ENCODE measurements around the gene THYN1.

The THYN1 gene

GRCh38 chr11:134277183-134278001 is 24.2 kb upstream of the THYN1 start:
- H3K9me2 ChIP-seq (replicated peaks; ENCODE audit: insufficient read depth, low read length): no peaks in the 10 kb centered on the region
- H3F3A ChIP-seq (ENCODE audit: insufficient read depth): no peaks in the 10 kb centered on the region
- H3K27me3 ChIP-seq (ENCODE audit: low read length): no peaks in the 10 kb centered on the region
- no peaks in the 10 kb centered on the region for H4K20me1 ChIP-seq (ENCODE audit: low read depth, low read length)
- no peak for TF ChIP-seq CTCF (IDR thresholded peaks at IDR 0.05; ENCODE audit: insufficient read depth, low read length, poor library complexity, severe bottlenecking)
- TF ChIP-seq EZH2phosphoT487 (conservative IDR thresholded peaks at IDR 0.05; ENCODE audit: low read length): no peak
- no peak overlapping the region for H3K9ac ChIP-seq (ENCODE audit: low read length)
- no peak overlapping the region for H2AFZ ChIP-seq (ENCODE audit: low read depth, low read length, severe bottlenecking)
- H3K4me3 ChIP-seq (ENCODE audit: insufficient read depth, low read length, poor library complexity, severe bottlenecking): no peak overlapping the region
- no peaks in the 10 kb centered on the region for H3K36me3 ChIP-seq (ENCODE audit: low read length)
- no peak overlapping the region for H3K4me2 ChIP-seq (ENCODE audit: low read depth, low read length, poor library complexity, severe bottlenecking)
- no peaks in the 10 kb centered on the region for H3K9me3 ChIP-seq (ENCODE audit: insufficient read depth, low read length)
- H3K79me2 ChIP-seq (ENCODE audit: insufficient read depth, low read length): no peaks in the 10 kb centered on the region
- H3K27ac ChIP-seq (ENCODE audit: low read depth, low read length): no peak overlapping the region

- Histone ChIP-seq H3K36me3 (ENCODE audit: low read length) (no peaks in the 10 kb centered on the region), H2AFZ (ENCODE audit: low read depth, low read length, severe bottlenecking) (no peak overlapping the region), H4K20me1 (ENCODE audit: low read depth, low read length) (no peaks in the 10 kb centered on the region), H3K4me3 (ENCODE audit: insufficient read depth, low read length, poor library complexity, severe bottlenecking) (no peak overlapping the region), H3K9me3 (ENCODE audit: insufficient read depth, low read length) (no peaks in the 10 kb centered on the region), H3K4me2 (ENCODE audit: low read depth, low read length, poor library complexity, severe bottlenecking) (no peak overlapping the region), H3K27me3 (ENCODE audit: low read length) (no peaks in the 10 kb centered on the region), H3F3A (ENCODE audit: insufficient read depth) (no peaks in the 10 kb centered on the region), H3K9ac (ENCODE audit: low read length) (no peak overlapping the region), H3K9me2 (replicated peaks; ENCODE audit: insufficient read depth, low read length) (no peaks in the 10 kb centered on the region), H3K79me2 (ENCODE audit: insufficient read depth, low read length) (no peaks in the 10 kb centered on the region), H3K27ac (ENCODE audit: low read depth, low read length) (no peak overlapping the region)
- TF ChIP-seq CTCF (IDR thresholded peaks at IDR 0.05; ENCODE audit: insufficient read depth, low read length, poor library complexity, severe bottlenecking) (no peak), EZH2phosphoT487 (conservative IDR thresholded peaks at IDR 0.05; ENCODE audit: low read length) (no peak)
Measured at GRCh38 chr11:134276396-134277182, 23.4 kb upstream of the THYN1 start.

- Histone ChIP-seq H2AFZ (ENCODE audit: low read depth, low read length, severe bottlenecking) (no peak within 1 kb of the TSS), H3K9me2 (replicated peaks; ENCODE audit: insufficient read depth, low read length) (no peaks in the 10 kb centered on the region), H3K4me2 (ENCODE audit: low read depth, low read length, poor library complexity, severe bottlenecking) (no peak within 1 kb of the TSS), H3K36me3 (ENCODE audit: low read length) (no peaks in the 10 kb centered on the region), H3K27ac (ENCODE audit: low read depth, low read length) (no peak within 1 kb of the TSS), H3K27me3 (ENCODE audit: low read length) (no peaks in the 10 kb centered on the region), H3K9me3 (ENCODE audit: insufficient read depth, low read length) (no peaks in the 10 kb centered on the region), H3F3A (ENCODE audit: insufficient read depth) (no peaks in the 10 kb centered on the region), H3K9ac (ENCODE audit: low read length) (no peak within 1 kb of the TSS), H3K4me3 (ENCODE audit: insufficient read depth, low read length, poor library complexity, severe bottlenecking) (no peak within 1 kb of the TSS), H3K79me2 (ENCODE audit: insufficient read depth, low read length) (no peaks in the 10 kb centered on the region), H4K20me1 (ENCODE audit: low read depth, low read length) (no peaks in the 10 kb centered on the region)
- TF ChIP-seq EZH2phosphoT487 (conservative IDR thresholded peaks at IDR 0.05; ENCODE audit: low read length) (no peak), CTCF (IDR thresholded peaks at IDR 0.05; ENCODE audit: insufficient read depth, low read length, poor library complexity, severe bottlenecking) (no peak)
Measured at GRCh38 chr11:134275534-134276395, 22.6 kb upstream of the THYN1 start, which contains the start of gene GLB1L3. GLB1L3 (plus strand) TSS chr11:134276379; CDS start chr11:134276741, 362 bp downstream.

All from SU-DHL-6 (cell line).